ENCODE data around the gene QKI. TPM values are rescaled to one million over a fixed set of nuclear protein-coding genes. Genes with fewer than 3 reads are reported as not detected.

QKI gene
- total RNA-seq, 2 donors from 2014 or later = 63.0 to 316 TPM

DNA sequence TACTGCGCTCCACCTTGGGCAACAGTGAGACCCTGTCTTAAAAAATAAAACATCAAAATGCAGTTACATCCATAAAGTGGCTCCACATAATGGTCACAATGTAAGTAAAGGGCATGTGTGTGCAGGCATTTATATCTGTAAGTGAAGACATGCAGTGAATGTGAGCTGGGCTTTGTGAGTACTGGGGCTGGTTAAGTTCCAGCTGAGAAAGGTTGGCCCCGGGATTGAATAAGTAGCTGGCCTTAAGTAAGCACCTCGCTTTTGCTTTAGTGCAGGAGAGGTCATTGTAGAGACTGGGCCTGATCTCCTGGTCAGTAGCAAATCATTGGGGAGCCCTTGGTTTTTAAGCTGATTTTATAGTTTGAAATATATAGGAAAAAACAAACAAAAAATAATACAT, 8.0 kb downstream of the QKI start:
- 79% methylated on average over 3 of the region's 3 CpGs for WGBS
- H3K27ac ChIP-seq = no peak overlapping the region
- H3K4me3 ChIP-seq = no peak overlapping the region
- peaks cover 6% of the 10 kb centered on the region for H3K4me1 ChIP-seq (replicated peaks)
- DNase-seq (ENCODE audit: low spot score) = no peak
- no peaks in the 10 kb centered on the region for H3K9me3 ChIP-seq
- no peaks in the 10 kb centered on the region for H3K36me3 ChIP-seq
- intact Hi-C loops (cut with DNase I) = loop anchor here (10.0 kb wide), 2 partner anchors 132 to 238 kb away; no protein-coding TSS in a partner anchor
- H3K27me3 ChIP-seq (replicated peaks; ENCODE audit: insufficient read depth) = no peaks in the 10 kb centered on the region
- TF ChIP-seq, protein P1, sequence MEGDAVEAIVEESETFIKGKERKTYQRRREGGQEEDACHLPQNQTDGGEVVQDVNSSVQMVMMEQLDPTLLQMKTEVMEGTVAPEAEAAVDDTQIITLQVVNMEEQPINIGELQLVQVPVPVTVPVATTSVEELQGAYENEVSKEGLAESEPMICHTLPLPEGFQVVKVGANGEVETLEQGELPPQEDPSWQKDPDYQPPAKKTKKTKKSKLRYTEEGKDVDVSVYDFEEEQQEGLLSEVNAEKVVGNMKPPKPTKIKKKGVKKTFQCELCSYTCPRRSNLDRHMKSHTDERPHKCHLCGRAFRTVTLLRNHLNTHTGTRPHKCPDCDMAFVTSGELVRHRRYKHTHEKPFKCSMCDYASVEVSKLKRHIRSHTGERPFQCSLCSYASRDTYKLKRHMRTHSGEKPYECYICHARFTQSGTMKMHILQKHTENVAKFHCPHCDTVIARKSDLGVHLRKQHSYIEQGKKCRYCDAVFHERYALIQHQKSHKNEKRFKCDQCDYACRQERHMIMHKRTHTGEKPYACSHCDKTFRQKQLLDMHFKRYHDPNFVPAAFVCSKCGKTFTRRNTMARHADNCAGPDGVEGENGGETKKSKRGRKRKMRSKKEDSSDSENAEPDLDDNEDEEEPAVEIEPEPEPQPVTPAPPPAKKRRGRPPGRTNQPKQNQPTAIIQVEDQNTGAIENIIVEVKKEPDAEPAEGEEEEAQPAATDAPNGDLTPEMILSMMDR (IDR thresholded peaks at IDR 0.05) = no peak
- TF ChIP-seq POLR2A (IDR thresholded peaks at IDR 0.05) = no peak
- no peak for TF ChIP-seq POLR2AphosphoS5 (IDR thresholded peaks at IDR 0.05)

DNA sequence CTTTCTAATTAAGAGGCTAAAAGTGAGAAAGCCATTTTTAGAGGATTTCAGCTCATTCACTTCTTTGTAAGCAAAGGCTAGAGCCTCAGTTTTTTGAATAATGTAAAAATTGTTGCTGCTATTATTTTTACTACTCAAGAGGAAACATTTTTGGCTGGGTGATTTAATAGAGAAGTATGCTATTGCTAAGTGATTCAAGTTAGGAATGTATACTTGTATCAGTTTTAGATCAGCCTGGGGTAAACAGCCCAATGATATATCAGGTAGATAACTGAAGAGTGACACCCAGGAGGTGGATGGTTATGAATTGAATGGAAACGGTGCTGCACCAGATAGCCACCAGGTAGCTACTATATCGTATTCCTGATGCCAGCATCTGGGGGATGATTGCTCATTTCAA, 9.2 kb downstream of the QKI start:
- no peak for DNase-seq (ENCODE audit: low spot score)
- TF ChIP-seq POLR2AphosphoS5 (IDR thresholded peaks at IDR 0.05) (no peak), POLR2A (IDR thresholded peaks at IDR 0.05) (no peak)
- TF ChIP-seq, protein P1 (IDR thresholded peaks at IDR 0.05) = no peak
- H3K27ac ChIP-seq = no peak overlapping the region
- no peaks in the 10 kb centered on the region for H3K27me3 ChIP-seq (replicated peaks; ENCODE audit: insufficient read depth)
- no peak overlapping the region for H3K4me3 ChIP-seq
- intact Hi-C loops (cut with DNase I) = loop anchor here (10.0 kb wide), 2 partner anchors 131 to 239 kb away; no protein-coding TSS in a partner anchor
- no peaks in the 10 kb centered on the region for H3K36me3 ChIP-seq
- peaks cover 6% of the 10 kb centered on the region for H3K4me1 ChIP-seq (replicated peaks)
- 77% methylated on average over 2 of the region's 2 CpGs for WGBS
- no peaks in the 10 kb centered on the region for H3K9me3 ChIP-seq

DNA sequence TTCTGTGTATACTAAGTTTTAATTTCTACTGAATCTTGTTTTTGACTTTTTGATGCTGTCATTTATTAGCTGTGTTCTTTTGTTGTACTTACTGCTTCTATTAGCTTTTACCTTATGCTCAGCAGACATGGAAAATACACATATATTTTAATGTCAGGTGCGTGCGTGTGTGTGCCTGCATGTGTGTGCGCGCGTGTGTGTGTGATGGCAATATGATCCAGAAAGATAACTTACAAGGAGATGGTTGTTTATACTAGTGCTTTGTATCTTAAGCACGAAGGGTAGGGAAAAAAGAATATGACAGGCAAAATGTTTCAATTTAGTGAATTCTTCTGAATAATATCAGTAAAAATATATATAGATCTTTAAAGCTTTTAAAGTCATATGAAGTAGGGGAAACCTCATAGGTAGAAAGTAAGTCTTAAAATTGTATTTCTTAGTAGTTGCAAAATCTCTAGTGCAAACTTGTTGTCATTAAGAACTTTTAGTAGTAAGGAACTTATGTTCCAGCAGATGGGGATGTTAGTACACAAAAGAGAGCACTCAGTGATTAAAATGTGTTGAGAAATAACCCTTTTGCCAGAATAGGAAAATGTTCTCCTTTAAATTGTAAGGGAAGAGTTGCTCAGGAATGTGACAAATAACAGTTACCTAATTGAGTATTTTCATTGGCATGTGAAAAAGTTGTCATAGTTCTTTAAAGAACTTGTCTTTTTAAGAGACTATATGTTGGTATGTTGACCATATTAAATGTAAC, 13.2 kb downstream of the QKI start:
- Histone ChIP-seq H3K4me1 (replicated peaks) (no peaks in the 10 kb centered on the region), H3K36me3 (no peaks in the 10 kb centered on the region), H3K9me3 (no peaks in the 10 kb centered on the region), H3K27ac (no peak overlapping the region), H3K4me3 (no peak overlapping the region), H3K27me3 (replicated peaks; ENCODE audit: insufficient read depth) (no peaks in the 10 kb centered on the region)
- WGBS = 82% methylated on average over 6 of the region's 6 CpGs
- intact Hi-C loops (cut with DNase I) = loop anchor here (5.0 to 10.0 kb wide), 3 partner anchors 127 to 530 kb away; no protein-coding TSS in a partner anchor
- DNase-seq (ENCODE audit: low spot score) = no peak
- TF ChIP-seq, protein P1 (IDR thresholded peaks at IDR 0.05) = peak in 3 of 4 experiments; percentile 47 to 58 (median 47)
- no peak for TF ChIP-seq POLR2AphosphoS5 (IDR thresholded peaks at IDR 0.05)

DNA sequence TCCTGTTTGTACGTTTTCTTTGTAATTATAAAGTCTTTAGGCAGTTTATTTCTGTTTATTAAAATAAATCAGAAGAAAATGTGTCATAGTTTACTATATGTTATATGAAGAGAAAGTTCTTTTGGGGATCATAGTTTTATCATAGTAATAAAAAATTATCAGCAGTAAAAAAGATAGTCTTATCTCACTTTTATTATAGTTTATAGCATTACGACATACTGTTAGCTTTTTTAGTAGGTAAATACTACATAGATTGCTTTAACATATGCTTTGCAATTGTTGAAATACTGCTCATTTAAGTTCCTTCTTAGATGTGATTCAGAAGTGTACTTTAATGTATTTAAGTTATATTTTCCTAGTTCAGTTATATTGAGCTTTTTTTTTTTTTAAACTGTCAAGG, 13.9 kb downstream of the QKI start:
- intact Hi-C loops (cut with DNase I) = loop anchor here (5.0 to 10.0 kb wide), 3 partner anchors 126 to 529 kb away; no protein-coding TSS in a partner anchor
- no peaks in the 10 kb centered on the region for H3K4me1 ChIP-seq (replicated peaks)
- 52% methylated on average over 2 of the region's 2 CpGs for WGBS

More for the DNA sequence above, 13.9 kb downstream of the QKI start:
- no peak for DNase-seq (ENCODE audit: low spot score)
- no peak overlapping the region for H3K4me3 ChIP-seq
- no peak for TF ChIP-seq POLR2A (IDR thresholded peaks at IDR 0.05)
- TF ChIP-seq, protein P1 (IDR thresholded peaks at IDR 0.05) = no peak
- TF ChIP-seq POLR2AphosphoS5 (IDR thresholded peaks at IDR 0.05) = no peak
- H3K36me3 ChIP-seq = no peaks in the 10 kb centered on the region
- no peak overlapping the region for H3K27ac ChIP-seq
- no peaks in the 10 kb centered on the region for H3K9me3 ChIP-seq
- no peaks in the 10 kb centered on the region for H3K27me3 ChIP-seq (replicated peaks; ENCODE audit: insufficient read depth)

All from prostate gland (tissue), 2 donors.